NB4 (cell line): ENCODE results near the gene CMSS1.

ENCODE experiments used
- TF ChIP-seq, protein P1 (sequence below): IDR thresholded peaks from 2 replicates; pipeline ENCODE4 v1.6.1; 2011; ENCODE audit warnings: low read depth, low read length
- TF ChIP-seq, protein P2 (sequence below): IDR thresholded peaks from one replicate; pipeline ENCODE4 v1.5.1; 2012; ENCODE audit warnings: low read depth, low read length

DNA sequence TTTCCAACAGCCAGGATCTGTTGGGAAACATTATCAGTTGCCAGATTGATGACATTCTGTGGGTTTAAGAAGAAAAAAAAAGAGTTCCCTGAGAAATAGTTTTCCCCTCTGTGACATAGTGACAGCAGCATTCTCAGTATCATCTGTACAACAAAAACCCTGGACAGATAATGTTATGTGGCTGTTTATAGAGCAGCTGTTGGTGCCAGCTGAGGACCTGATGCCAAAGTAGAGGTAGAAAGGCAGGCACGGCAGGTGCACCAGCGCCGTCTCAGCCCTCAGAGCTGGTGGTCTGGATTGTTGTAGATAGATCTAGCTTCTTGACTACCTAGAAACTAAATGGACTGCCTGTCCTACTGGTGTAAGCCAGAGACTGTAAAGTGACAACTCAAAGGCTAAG is 352.8 kb downstream of the CMSS1 start:
- TF ChIP-seq, protein P1, sequence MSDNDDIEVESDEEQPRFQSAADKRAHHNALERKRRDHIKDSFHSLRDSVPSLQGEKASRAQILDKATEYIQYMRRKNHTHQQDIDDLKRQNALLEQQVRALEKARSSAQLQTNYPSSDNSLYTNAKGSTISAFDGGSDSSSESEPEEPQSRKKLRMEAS = no peak
- TF ChIP-seq, protein P2, sequence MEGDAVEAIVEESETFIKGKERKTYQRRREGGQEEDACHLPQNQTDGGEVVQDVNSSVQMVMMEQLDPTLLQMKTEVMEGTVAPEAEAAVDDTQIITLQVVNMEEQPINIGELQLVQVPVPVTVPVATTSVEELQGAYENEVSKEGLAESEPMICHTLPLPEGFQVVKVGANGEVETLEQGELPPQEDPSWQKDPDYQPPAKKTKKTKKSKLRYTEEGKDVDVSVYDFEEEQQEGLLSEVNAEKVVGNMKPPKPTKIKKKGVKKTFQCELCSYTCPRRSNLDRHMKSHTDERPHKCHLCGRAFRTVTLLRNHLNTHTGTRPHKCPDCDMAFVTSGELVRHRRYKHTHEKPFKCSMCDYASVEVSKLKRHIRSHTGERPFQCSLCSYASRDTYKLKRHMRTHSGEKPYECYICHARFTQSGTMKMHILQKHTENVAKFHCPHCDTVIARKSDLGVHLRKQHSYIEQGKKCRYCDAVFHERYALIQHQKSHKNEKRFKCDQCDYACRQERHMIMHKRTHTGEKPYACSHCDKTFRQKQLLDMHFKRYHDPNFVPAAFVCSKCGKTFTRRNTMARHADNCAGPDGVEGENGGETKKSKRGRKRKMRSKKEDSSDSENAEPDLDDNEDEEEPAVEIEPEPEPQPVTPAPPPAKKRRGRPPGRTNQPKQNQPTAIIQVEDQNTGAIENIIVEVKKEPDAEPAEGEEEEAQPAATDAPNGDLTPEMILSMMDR = no peak
